H1 (cell line): ENCODE results near the gene CHRNA4. TPM values are rescaled to one million over a fixed set of nuclear protein-coding genes. Genes with fewer than 3 reads are reported as not detected.
A peak's percentile ranks its signal among the peaks of the same experiment; 100 is the strongest.

ENCODE experiments used
- CTCF ChIA-PET: fragments of 300-600 bp; sonication (Branson Sonifier 250); formaldehyde crosslinking; loops from one replicate; lab custom pipeline; 2021; ENCODE audit not compliant: partially characterized antibody; lab: Charles Lee
- POLR2A ChIA-PET: fragments of 300-600 bp; sonication (Branson Sonifier 250); formaldehyde crosslinking; loops from one replicate; lab custom pipeline; 2021; ENCODE audit warnings: inconsistent platforms; ENCODE audit not compliant: partially characterized antibody; lab: Charles Lee
- DNase-seq, 2 experiments: peaks; one replicate each; pipeline versions ENCODE4 v3.0.0 to v3.0.0-alpha.2; 2010 to 2022; ENCODE audit warnings: low spot score in 2 of 2, low read depth in 1 of 2, mixed read lengths in 1 of 2
- FAIRE-seq: peaks from 2 replicates; lab custom pipeline; 2011; peaks lifted over from hg19 to GRCh38; lab: Jason Lieb, UNC
- H2AFZ ChIP-seq: 2 replicates; pipeline ENCODE4 v1.8.1; 2012; ENCODE audit warnings: low read length, inconsistent platforms
- H2AK5ac ChIP-seq: 2 replicates; pipeline ENCODE4 v1.6.1; 2013; ENCODE audit warnings: low read depth, low read length
- H2BK120ac ChIP-seq: replicated peaks from 2 replicates; pipeline ENCODE3; 2013; ENCODE audit warnings: low read depth, low read length, inconsistent platforms
- H2BK12ac ChIP-seq: 2 replicates; pipeline ENCODE4 v1.6.1; 2013; ENCODE audit warnings: low read depth, low read length
- H2BK15ac ChIP-seq: 2 replicates; pipeline ENCODE4 v1.6.1; 2013; ENCODE audit warnings: low read length
- H2BK20ac ChIP-seq: 2 replicates; pipeline ENCODE4 v1.6.1; 2013; ENCODE audit warnings: low read length
- H2BK5ac ChIP-seq: 2 replicates; pipeline ENCODE4 v1.6.1; 2013; ENCODE audit warnings: low read depth, low read length
- H3K14ac ChIP-seq: 2 replicates; pipeline ENCODE4 v1.6.1; 2013; ENCODE audit warnings: inconsistent platforms; ENCODE audit not compliant: insufficient read length
- H3K18ac ChIP-seq: 2 replicates; pipeline ENCODE4 v1.6.1; 2013; ENCODE audit warnings: low read length; ENCODE audit errors: extremely low read depth
- H3K23ac ChIP-seq: 2 replicates; pipeline ENCODE4 v1.6.1; 2013; ENCODE audit warnings: inconsistent platforms; ENCODE audit not compliant: insufficient read length
- H3K23me2 ChIP-seq: 2 replicates; pipeline ENCODE4 v1.6.1; 2013; ENCODE audit warnings: low read depth, low read length
- H3K27ac ChIP-seq: 2 replicates; pipeline ENCODE4 v1.6.1; 2011; ENCODE audit warnings: low read depth, low read length, inconsistent platforms
- H3K27me3 ChIP-seq, 4 experiments: replicated peaks in 1 of 4; 1 replicate in 1 of 4; 2 replicates in 3 of 4; pipeline versions ENCODE4 v1.6.1 to v1.8.1; 2011 to 2013; ENCODE audit warnings: low read length in 3 of 4, mild to moderate bottlenecking in 3 of 4, inconsistent platforms in 2 of 4, mixed read lengths in 2 of 4, moderate library complexity in 1 of 4; ENCODE audit not compliant: control insufficient read depth in 3 of 4, insufficient read depth in 3 of 4; ENCODE audit errors: extremely low read depth in 1 of 4
- H3K36me3 ChIP-seq, 4 experiments: 2 replicates each; pipeline versions ENCODE4 v1.6.1 to v1.8.1; 2011 to 2013; ENCODE audit warnings: mild to moderate bottlenecking in 4 of 4, low read length in 3 of 4, moderate library complexity in 2 of 4, control low read depth in 1 of 4, inconsistent platforms in 1 of 4; ENCODE audit not compliant: insufficient read depth in 4 of 4, control insufficient read depth in 2 of 4
- H3K4ac ChIP-seq: replicated peaks from 2 replicates; pipeline ENCODE3; 2013; ENCODE audit warnings: low read length, low read depth, mixed read lengths, inconsistent platforms; ENCODE audit not compliant: insufficient read length
- H3K4me1 ChIP-seq, 4 experiments: replicated peaks in 1 of 4; 1 replicate in 1 of 4; 2 replicates in 3 of 4; pipeline versions ENCODE4 v1.6.1 to v1.8.1; 2011 to 2013; ENCODE audit warnings: low read length in 3 of 4, inconsistent platforms in 2 of 4, mixed read lengths in 1 of 4; ENCODE audit not compliant: insufficient read depth in 4 of 4, control insufficient read depth in 3 of 4
- H3K4me2 ChIP-seq, 2 experiments: 2 replicates each; pipeline versions ENCODE4 v1.6.1 to v1.8.1; 2011 to 2013; ENCODE audit warnings: low read depth in 2 of 2, low read length in 2 of 2, control low read depth in 1 of 2, inconsistent platforms in 1 of 2, mild to moderate bottlenecking in 1 of 2; ENCODE audit not compliant: insufficient read depth in 1 of 2
- H3K4me3 ChIP-seq, 4 experiments: fragments of 200-600, 300-600 bp in 1 of 4; sonication (generic), shearing (Covaris generic), sonication (Bioruptor Twin) in 1 of 4; 2 replicates each; pipeline versions ENCODE4 v1.5.1 to v1.8.1; 2011 to 2016; ENCODE audit warnings: low read length in 4 of 4, low read depth in 3 of 4, control low read depth in 2 of 4, inconsistent platforms in 2 of 4, mild to moderate bottlenecking in 2 of 4, mixed read lengths in 1 of 4, moderate library complexity in 1 of 4; ENCODE audit not compliant: insufficient read depth in 2 of 4; ENCODE audit errors: extremely low read depth in 1 of 4
- H3K56ac ChIP-seq: replicated peaks from 2 replicates; pipeline ENCODE3; 2013; ENCODE audit warnings: low read depth, mild to moderate bottlenecking, mixed read lengths, low read length, inconsistent platforms; ENCODE audit not compliant: insufficient read length
- H3K79me1 ChIP-seq: 2 replicates; pipeline ENCODE4 v1.6.1; 2013; ENCODE audit warnings: low read depth, low read length, control low read depth
- H3K79me2 ChIP-seq, 2 experiments: 2 replicates each; pipeline versions ENCODE4 v1.6.1 to v1.8.1; 2012 to 2013; ENCODE audit warnings: low read length in 2 of 2, mild to moderate bottlenecking in 2 of 2, inconsistent platforms in 1 of 2; ENCODE audit not compliant: insufficient read depth in 2 of 2, control insufficient read depth in 1 of 2
- H3K9ac ChIP-seq, 4 experiments: replicated peaks in 1 of 4; 1 replicate in 1 of 4; 2 replicates in 3 of 4; pipeline versions ENCODE4 v1.6.1 to v1.8.1; 2011 to 2013; ENCODE audit warnings: low read depth in 3 of 4, low read length in 3 of 4, control low read depth in 2 of 4, mild to moderate bottlenecking in 2 of 4, moderate library complexity in 2 of 4, inconsistent platforms in 1 of 4; ENCODE audit errors: extremely low read depth in 1 of 4
- H3K9me3 ChIP-seq, 2 experiments: 2 replicates each; pipeline versions ENCODE4 v1.6.1 to v1.8.1; 2012 to 2013; ENCODE audit warnings: mild to moderate bottlenecking in 2 of 2, moderate library complexity in 2 of 2, control low read depth in 1 of 2, inconsistent platforms in 1 of 2, low read depth in 1 of 2, low read length in 1 of 2, mixed read lengths in 1 of 2; ENCODE audit not compliant: insufficient read depth in 2 of 2
- H4K20me1 ChIP-seq, 2 experiments: replicated peaks in 1 of 2; 2 replicates each; pipeline versions ENCODE3 to v1.8.1; 2011 to 2013; ENCODE audit warnings: inconsistent platforms in 2 of 2, low read length in 2 of 2, mild to moderate bottlenecking in 1 of 2; ENCODE audit not compliant: insufficient read depth in 2 of 2, control insufficient read depth in 1 of 2
- H4K5ac ChIP-seq: 2 replicates; pipeline ENCODE4 v1.6.1; 2013; ENCODE audit warnings: low read length, low read depth, mixed read lengths, inconsistent platforms; ENCODE audit not compliant: insufficient read length
- H4K8ac ChIP-seq: 2 replicates; pipeline ENCODE4 v1.8.0; 2013; ENCODE audit warnings: mild to moderate bottlenecking, moderate library complexity, low read length, inconsistent platforms; ENCODE audit not compliant: insufficient read depth; ENCODE audit errors: extremely low read depth
- H4K91ac ChIP-seq: replicated peaks from 2 replicates; pipeline ENCODE3; 2013; ENCODE audit warnings: low read length, mixed read lengths, inconsistent platforms; ENCODE audit not compliant: insufficient read length
- EGR1 ChIP-seq: IDR thresholded peaks from 2 replicates; pipeline ENCODE4 v1.6.1; 2011; ENCODE audit warnings: low read depth, low read length, borderline replicate concordance
- FOSL1 ChIP-seq: IDR thresholded peaks from 2 replicates; pipeline ENCODE4 v1.6.1; 2011; ENCODE audit warnings: mild to moderate bottlenecking, low read depth, low read length, moderate library complexity; ENCODE audit not compliant: insufficient read depth
- JUN ChIP-seq: IDR thresholded peaks from 2 replicates; pipeline ENCODE4 v1.6.1; 2011; ENCODE audit warnings: low read depth, mild to moderate bottlenecking, improper control_type of control experiment, low read length
- KDM1A ChIP-seq: fragments of 200-600, 300-600 bp; sonication (generic); IDR thresholded peaks from 2 replicates; pipeline ENCODE4 v1.7.1; 2016; ENCODE audit warnings: mild to moderate bottlenecking, low read length, borderline replicate concordance
- POLR2AphosphoS5 ChIP-seq: IDR thresholded peaks from 2 replicates; pipeline ENCODE4 v1.6.1; 2011; ENCODE audit warnings: low read depth, low read length
- RXRA ChIP-seq: IDR thresholded peaks from 2 replicates; pipeline ENCODE4 v1.6.1; 2011; ENCODE audit warnings: low read depth, mild to moderate bottlenecking, low read length, moderate library complexity; ENCODE audit not compliant: insufficient read depth
- SUZ12 ChIP-seq: fragments of 200-600 bp; sonication (generic); IDR thresholded peaks from 2 replicates; pipeline ENCODE4 v1.6.1; 2012; ENCODE audit warnings: mild to moderate bottlenecking, inconsistent platforms, low read length, moderate library complexity, mixed read lengths
- WGBS, 2 experiments: shearing (Covaris generic) in 1 of 2; methylation state at CpG; one replicate each; pipeline versions ENCODE4 v1.1.6 to v1.1.7; 2013 to 2015; ENCODE audit warnings: low lambda C conversion rate in 2 of 2, mixed read lengths in 2 of 2, inconsistent platforms in 1 of 2, low coverage in 1 of 2, missing lambda C conversion rate in 1 of 2; ENCODE audit not compliant: insufficient replicate concordance in 2 of 2, insufficient coverage in 1 of 2, insufficient read length in 1 of 2; ENCODE audit errors: extremely low coverage in 1 of 2, missing lambda C conversion rate in 1 of 2; 5-methylcytosine and 5-hydroxymethylcytosine counted together
- polyA plus RNA-seq, 7 experiments: library from polyadenylated mRNA; depleted of rRNA in 3 of 7; stranded (reverse) in 5 of 7; unstranded in 2 of 7; fragments of >200 nt in 5 of 7; fragments of 200-250 nt in 2 of 7; gene quantifications; 1 replicate in 5 of 7; 2 replicates in 1 of 7; 4 replicates in 1 of 7; pipeline versions ENCODE4 v1.2.1 to v1.2.3, GENCODE V29; 2011 to 2013; ENCODE audit warnings: missing spikeins in 2 of 7, mixed read lengths in 2 of 7
- total RNA-seq: library from RNA; stranded (reverse); fragmentation: NEBNext Ultra II Directional; extraction: Animal tissue kit (Norgen Biotek cat#: 25700); gene quantifications from 2 replicates; pipeline ENCODE4 v1.2.1, GENCODE V29; 2021

Gene CHRNA4
- total and polyA plus RNA-seq, 2 of the 8 experiments (the other 6 are each of a cell fraction or from before 2014, with no cell fraction given): 4.3 to 5.7 TPM

DNA sequence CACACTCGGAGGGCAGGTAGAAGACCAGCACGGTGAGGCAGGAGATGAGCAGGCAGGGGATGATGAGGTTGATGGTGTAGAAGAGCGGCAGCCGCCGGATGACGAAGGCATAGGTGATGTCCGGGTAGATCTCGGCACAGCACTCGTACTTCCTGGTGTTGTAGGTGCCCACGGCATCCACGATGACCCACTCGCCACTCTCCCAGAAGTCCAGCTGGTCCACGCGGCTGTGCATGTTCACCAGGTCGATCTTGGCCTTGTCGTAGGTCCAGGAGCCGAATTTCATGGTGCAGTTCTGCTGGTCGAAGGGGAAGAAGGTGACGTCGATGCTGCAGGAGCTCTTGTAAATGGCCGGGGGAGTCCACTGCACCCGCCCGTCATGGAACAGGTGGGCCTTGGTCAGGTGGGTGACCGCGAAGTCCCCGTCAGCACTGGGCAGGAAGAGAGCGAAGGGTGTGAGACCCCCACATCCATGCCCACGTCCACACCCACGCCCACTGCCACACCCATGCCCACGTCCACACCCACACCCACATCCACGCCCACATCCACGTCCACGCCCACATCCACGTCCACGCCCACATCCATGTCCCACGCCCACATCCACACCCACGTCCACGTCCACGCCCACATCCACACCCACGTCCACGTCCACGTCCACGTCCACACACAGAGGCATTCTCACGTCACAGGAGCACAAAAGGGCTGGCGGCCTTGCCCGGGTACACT, 10.4 kb downstream of the CHRNA4 start:
- H2BK20ac ChIP-seq: no peak overlapping the region
- no peak overlapping the region for H4K5ac ChIP-seq
- H3K14ac ChIP-seq: no peak overlapping the region
- peaks cover 0 to 11% (median 8%) of the 10 kb centered on the region in 4 experiments; a peak in 5 of 7 replicates for H3K4me1 ChIP-seq
- no peak overlapping the region for H2BK12ac ChIP-seq
- H3K4me2 ChIP-seq: no peak overlapping the region
- no peaks in the 10 kb centered on the region for H3K79me1 ChIP-seq
- WGBS, 2 experiments: 87% methylated on average over 39 of the region's 46 CpGs; no CpG with 5 or more reads in 1 of the 2 experiments
- peaks cover 0 to 8% of the 10 kb centered on the region in 2 experiments; a peak in 2 of 4 replicates for H3K9me3 ChIP-seq
- CTCF ChIA-PET: interaction anchor here (1.3 to 1.9 kb wide), 2 partner anchors 41 to 128 kb away, joined by 6 to 8 read pairs; no protein-coding TSS in a partner anchor
- no peak overlapping the region for H2BK120ac ChIP-seq
- DNase-seq (no peak), FAIRE-seq (no peak)
- no peak overlapping the region for H3K23ac ChIP-seq
- POLR2A ChIA-PET: interaction anchor here (1.0 to 1.2 kb wide), 2 partner anchors 11 to 56 kb away, joined by 3 read pairs; no protein-coding TSS in a partner anchor
- no peak overlapping the region for H2BK5ac ChIP-seq
- no peak overlapping the region for H3K4me3 ChIP-seq
- no peaks in the 10 kb centered on the region for H3K27me3 ChIP-seq
- no peak overlapping the region for H3K56ac ChIP-seq
- no peak overlapping the region for H3K9ac ChIP-seq
- no peak overlapping the region for H2BK15ac ChIP-seq
- no peak overlapping the region for H3K18ac ChIP-seq
- no peak overlapping the region for H3K4ac ChIP-seq
- H4K20me1 ChIP-seq: peaks cover 0 to 2% of the 10 kb centered on the region in 2 experiments
- no peak overlapping the region; the same call in 1 of the 2 replicates for H4K8ac ChIP-seq
- H3K79me2 ChIP-seq: no peaks in the 10 kb centered on the region
- H2AK5ac ChIP-seq: no peak overlapping the region
- TF ChIP-seq RXRA (no peak), KDM1A (peak; percentile 88; the same call in 1 of the 2 replicates), JUN (no peak), POLR2AphosphoS5 (peak; percentile 53; the same call in 1 of the 2 replicates), FOSL1 (peak; percentile 97), SUZ12 (no peak), EGR1 (peak; percentile 100)
- no peak overlapping the region for H2AFZ ChIP-seq
- no peaks in the 10 kb centered on the region for H3K36me3 ChIP-seq
- no peak overlapping the region for H4K91ac ChIP-seq
- H3K23me2 ChIP-seq: no peaks in the 10 kb centered on the region
- H3K27ac ChIP-seq: no peak overlapping the region
